HCT116 (cell line): ENCODE results near the gene PPIF. TPM values are rescaled to one million over a fixed set of nuclear protein-coding genes. Genes with fewer than 3 reads are reported as not detected.

ENCODE experiments used
- ATAC-seq: fragments of 200-7000 bp; cut with Tn5 transposase; 2 replicates; pipeline ENCODE4 v1.9.1; 2020; ENCODE audit warnings: mild to moderate bottlenecking, moderate library complexity
- BruUV-seq: library from RNA; stranded (reverse); fragments of 400-500 nt; replicated peaks from 2 replicates; lab custom pipeline; 2021; lab: Mats Ljungman, UMichigan
- CTCF ChIA-PET: fragments of 300-600 bp; sonication (Branson Sonifier 250); formaldehyde crosslinking; loops from one replicate; lab custom pipeline; 2021; ENCODE audit warnings: antibody characterized with exemption; lab: Charles Lee
- POLR2A ChIA-PET: fragments of 300-600, 350-600 bp; sonication (Branson Sonifier 250); formaldehyde crosslinking; loops from one replicate; lab custom pipeline; 2021; ENCODE audit warnings: antibody characterized with exemption; lab: Charles Lee
- RAD21 ChIA-PET, 2 experiments: fragments of 300-600 bp; sonication (Branson Sonifier 250); formaldehyde crosslinking; loops; one replicate each; lab custom pipeline; 2023; ENCODE audit warnings: low total read pairs in 2 of 2; ENCODE audit not compliant: uncharacterized antibody in 2 of 2, unreplicated experiment in 2 of 2, low non-redundant PET in 1 of 2; lab: Charles Lee
- DNase-seq: peaks from one replicate; pipeline ENCODE4 v3.0.0-alpha.2; 2010; ENCODE audit warnings: low read depth, low spot score
- H2AFZ ChIP-seq: fragments of 200-600 bp; shearing (Covaris generic), sonication (generic); 2 replicates; pipeline ENCODE4 v1.6.1; 2017; ENCODE audit warnings: low read depth, mixed run types, mixed read lengths, antibody characterized with exemption, low read length; ENCODE audit not compliant: poor library complexity, severe bottlenecking
- H3K27ac ChIP-seq: 2 replicates; pipeline ENCODE4 v1.5.1; 2012; ENCODE audit warnings: low read depth, low read length
- H3K27me3 ChIP-seq: fragments of 200-600 bp; sonication (generic); 2 replicates; pipeline ENCODE4 v1.6.1; 2016; ENCODE audit warnings: mixed run types, low read length, mixed read lengths; ENCODE audit not compliant: insufficient read depth
- H3K36me3 ChIP-seq, 2 experiments: fragments of 200-500 bp in 1 of 2; fragments of 200-600 bp in 1 of 2; sonication (Bioruptor generic) in 1 of 2; sonication (generic) in 1 of 2; 2 replicates each; pipeline versions ENCODE4 v1.5.1 to v1.6.1; 2014 to 2016; ENCODE audit warnings: low read length in 2 of 2, inconsistent platforms in 1 of 2, mixed read lengths in 1 of 2, mixed run types in 1 of 2; ENCODE audit not compliant: insufficient read depth in 2 of 2, control insufficient read depth in 1 of 2
- H3K4me1 ChIP-seq, 2 experiments: fragments of 200-600 bp in 1 of 2; sonication (generic) in 1 of 2; 2 replicates each; pipeline versions ENCODE4 v1.5.1 to v1.6.1; 2012 to 2017; ENCODE audit warnings: low read length in 2 of 2, inconsistent platforms in 1 of 2, mild to moderate bottlenecking in 1 of 2, mixed read lengths in 1 of 2, mixed run types in 1 of 2, moderate library complexity in 1 of 2; ENCODE audit not compliant: insufficient read depth in 2 of 2, control insufficient read depth in 1 of 2
- H3K4me2 ChIP-seq: fragments of 200-600 bp; sonication (generic); 2 replicates; pipeline ENCODE4 v1.6.1; 2017; ENCODE audit warnings: mixed run types, low read length, mixed read lengths
- H3K4me3 ChIP-seq, 2 experiments: fragments of 200-600 bp in 1 of 2; sonication (generic) in 1 of 2; replicated peaks in 1 of 2; 2 replicates each; pipeline ENCODE4 v1.5.1; 2011 to 2016; ENCODE audit warnings: low read length in 2 of 2, control low read depth in 1 of 2, low read depth in 1 of 2, mild to moderate bottlenecking in 1 of 2, mixed read lengths in 1 of 2, mixed run types in 1 of 2
- H3K79me2 ChIP-seq: fragments of 200-600 bp; sonication (generic); 2 replicates; pipeline ENCODE4 v1.6.1; 2017; ENCODE audit warnings: mild to moderate bottlenecking, mixed run types, low read length, moderate library complexity, mixed read lengths; ENCODE audit not compliant: insufficient read depth
- H3K9ac ChIP-seq: fragments of 200-600 bp; sonication (generic); 2 replicates; pipeline ENCODE4 v1.6.1; 2016; ENCODE audit warnings: low read length, mixed read lengths
- H3K9me2 ChIP-seq: fragments of 200-600 bp; sonication (generic), shearing (Covaris generic); 2 replicates; pipeline ENCODE4 v1.6.1; 2017; ENCODE audit warnings: mixed run types, mild to moderate bottlenecking, moderate library complexity; ENCODE audit not compliant: insufficient read depth
- H3K9me3 ChIP-seq, 2 experiments: fragments of 200-500 bp in 1 of 2; fragments of 200-600 bp in 1 of 2; sonication (Bioruptor generic) in 1 of 2; sonication (generic) in 1 of 2; 2 replicates each; pipeline ENCODE4 v1.6.1; 2014 to 2017; ENCODE audit warnings: low read length in 2 of 2, mixed read lengths in 2 of 2, inconsistent platforms in 1 of 2, low read depth in 1 of 2, mild to moderate bottlenecking in 1 of 2, mixed run types in 1 of 2, moderate library complexity in 1 of 2; ENCODE audit not compliant: control insufficient read depth in 1 of 2, insufficient read depth in 1 of 2
- H4K20me1 ChIP-seq: fragments of 200-600 bp; sonication (generic), shearing (Covaris generic); 2 replicates; pipeline ENCODE4 v1.6.1; 2017; ENCODE audit warnings: mixed run types, mild to moderate bottlenecking, moderate library complexity; ENCODE audit not compliant: insufficient read depth
- ATF3 ChIP-seq: IDR thresholded peaks from 2 replicates; pipeline ENCODE4 v1.6.1; 2012
- CBX3 ChIP-seq: IDR thresholded peaks from 2 replicates; pipeline ENCODE4 v1.6.1; 2012; ENCODE audit warnings: low read depth
- CEBPB ChIP-seq: IDR thresholded peaks from 2 replicates; pipeline ENCODE4 v1.6.1; 2012; ENCODE audit warnings: low read depth
- EGR1 ChIP-seq: IDR thresholded peaks from 2 replicates; pipeline ENCODE4 v1.6.1; 2012; ENCODE audit warnings: low read depth
- EZH2 ChIP-seq: fragments of 200-600 bp; sonication (generic); IDR thresholded peaks from 2 replicates; pipeline ENCODE4 v1.6.1; 2017; ENCODE audit warnings: antibody characterized with exemption, mixed run types
- POLR2A ChIP-seq: IDR thresholded peaks from 2 replicates; pipeline ENCODE4 v1.7.0; 2011; ENCODE audit warnings: borderline replicate concordance; ENCODE audit not compliant: insufficient read depth, insufficient read length; ENCODE audit errors: extremely low read depth
- POLR2AphosphoS5 ChIP-seq: IDR thresholded peaks from 2 replicates; pipeline ENCODE4 v1.6.1; 2011; ENCODE audit warnings: mild to moderate bottlenecking, low read depth, low read length, moderate library complexity
- SIN3A ChIP-seq: IDR thresholded peaks from 2 replicates; pipeline ENCODE4 v1.6.1; 2012; ENCODE audit warnings: low read depth
- SRF ChIP-seq: IDR thresholded peaks from 2 replicates; pipeline ENCODE4 v1.6.1; 2012; ENCODE audit warnings: low read depth
- YY1 ChIP-seq: IDR thresholded peaks from 2 replicates; pipeline ENCODE4 v1.6.1; 2011; ENCODE audit warnings: low read length, low read depth, moderate library complexity, mild to moderate bottlenecking; ENCODE audit not compliant: insufficient replicate concordance; ENCODE audit errors: extremely low read depth
- ZFX ChIP-seq: fragments of 450-650 bp; IDR thresholded peaks from 2 replicates; pipeline ENCODE4 v1.6.1; 2017
- ZNF274 ChIP-seq: fragments of 200-500 bp; sonication (Bioruptor generic); IDR thresholded peaks from 2 replicates; pipeline ENCODE4 v1.6.1; 2014; ENCODE audit warnings: mild to moderate bottlenecking, low read depth, low read length, inconsistent platforms
- intact Hi-C: fragments of 100-400 bp; cut with micrococcal nuclease; formaldehyde crosslinking; loops from 2 replicates; pipeline ENCODE4 v1.10.0; 2022
- total RNA-seq: library from RNA; stranded (reverse); gene quantifications from one replicate; pipeline ENCODE4 v1.2.1, GENCODE V29; 2021; ENCODE audit not compliant: unreplicated experiment
- TF ChIP-seq, protein P1 (sequence below): IDR thresholded peaks from 2 replicates; pipeline ENCODE4 v1.6.1; 2011; ENCODE audit warnings: mild to moderate bottlenecking, low read length, moderate library complexity; ENCODE audit not compliant: insufficient replicate concordance; ENCODE audit errors: extremely low read depth

Gene PPIF
- total RNA-seq, 1 experiment from 2014 or later, result 85.0 TPM

DNA sequence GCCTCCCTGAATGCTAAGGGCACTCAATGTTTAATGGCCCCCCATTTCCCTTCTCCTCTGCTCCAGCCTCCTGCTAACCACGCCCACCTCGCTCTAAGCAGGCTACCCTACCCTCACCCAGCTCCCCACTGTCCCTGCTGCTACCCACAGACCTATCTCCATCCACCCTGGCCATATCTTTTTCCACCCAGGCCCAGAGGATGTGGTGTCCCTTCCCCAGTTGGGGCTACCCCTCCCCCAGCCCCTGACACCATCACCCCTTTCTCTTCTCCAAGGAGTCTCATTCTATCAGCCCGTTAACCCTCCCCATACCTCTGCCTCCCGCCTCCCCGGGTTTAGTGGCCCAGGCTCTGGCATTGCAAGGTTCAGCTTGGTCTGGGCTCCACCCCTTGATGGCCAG lies 28.9 kb upstream of the PPIF start:
- RAD21 ChIA-PET, result no interaction called here

More for the DNA sequence above, 28.9 kb upstream of the PPIF start:
- H3K4me2 ChIP-seq, result peak overlapping the region; percentile 55
- no peaks in the 10 kb centered on the region for H3K9me2 ChIP-seq
- H3K27ac ChIP-seq, result peak overlapping the region; percentile 50; the same call in 1 of the 2 replicates
- H3K4me1 ChIP-seq, result peaks cover 20 to 32% of the 10 kb centered on the region in 2 experiments
- no TSS peak for BruUV-seq
- TF ChIP-seq CBX3 (no peak), ZNF274 (no peak), CEBPB (no peak), EGR1 (no peak), YY1 (no peak), ATF3 (no peak), ZFX (no peak), POLR2AphosphoS5 (no peak), SIN3A (no peak), SRF (no peak), EZH2 (no peak), POLR2A (no peak)
- TF ChIP-seq, protein P1, sequence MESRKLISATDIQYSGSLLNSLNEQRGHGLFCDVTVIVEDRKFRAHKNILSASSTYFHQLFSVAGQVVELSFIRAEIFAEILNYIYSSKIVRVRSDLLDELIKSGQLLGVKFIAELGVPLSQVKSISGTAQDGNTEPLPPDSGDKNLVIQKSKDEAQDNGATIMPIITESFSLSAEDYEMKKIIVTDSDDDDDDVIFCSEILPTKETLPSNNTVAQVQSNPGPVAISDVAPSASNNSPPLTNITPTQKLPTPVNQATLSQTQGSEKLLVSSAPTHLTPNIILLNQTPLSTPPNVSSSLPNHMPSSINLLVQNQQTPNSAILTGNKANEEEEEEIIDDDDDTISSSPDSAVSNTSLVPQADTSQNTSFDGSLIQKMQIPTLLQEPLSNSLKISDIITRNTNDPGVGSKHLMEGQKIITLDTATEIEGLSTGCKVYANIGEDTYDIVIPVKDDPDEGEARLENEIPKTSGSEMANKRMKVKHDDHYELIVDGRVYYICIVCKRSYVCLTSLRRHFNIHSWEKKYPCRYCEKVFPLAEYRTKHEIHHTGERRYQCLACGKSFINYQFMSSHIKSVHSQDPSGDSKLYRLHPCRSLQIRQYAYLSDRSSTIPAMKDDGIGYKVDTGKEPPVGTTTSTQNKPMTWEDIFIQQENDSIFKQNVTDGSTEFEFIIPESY, result no peak
- TF ChIP-seq, all 23 proteins: peak for 0
- Histone ChIP-seq H3K79me2 (no peaks in the 10 kb centered on the region), H3K4me3 (no peak overlapping the region), H3K36me3 (peaks cover 0 to 4% of the 10 kb centered on the region in 2 experiments; a peak in 1 of 4 replicates), H2AFZ (no peak overlapping the region), H4K20me1 (no peaks in the 10 kb centered on the region), H3K9me3 (no peaks in the 10 kb centered on the region), H3K9ac (no peak overlapping the region), H3K27me3 (no peaks in the 10 kb centered on the region)
- ChIA-PET CTCF (no interaction called here), POLR2A (no interaction called here)
- intact Hi-C loops, result no loop called here
- DNase-seq, result no peak
- no peak for ATAC-seq
